NCI-H748 (cell line): ENCODE measurements around the gene TET2.

Experiments
- DNase-seq: peaks from one replicate; lab custom pipeline; 2025; ENCODE audit not compliant: unreplicated experiment; lab: John Stamatoyannopoulos, UW

The TET2 gene

DNA sequence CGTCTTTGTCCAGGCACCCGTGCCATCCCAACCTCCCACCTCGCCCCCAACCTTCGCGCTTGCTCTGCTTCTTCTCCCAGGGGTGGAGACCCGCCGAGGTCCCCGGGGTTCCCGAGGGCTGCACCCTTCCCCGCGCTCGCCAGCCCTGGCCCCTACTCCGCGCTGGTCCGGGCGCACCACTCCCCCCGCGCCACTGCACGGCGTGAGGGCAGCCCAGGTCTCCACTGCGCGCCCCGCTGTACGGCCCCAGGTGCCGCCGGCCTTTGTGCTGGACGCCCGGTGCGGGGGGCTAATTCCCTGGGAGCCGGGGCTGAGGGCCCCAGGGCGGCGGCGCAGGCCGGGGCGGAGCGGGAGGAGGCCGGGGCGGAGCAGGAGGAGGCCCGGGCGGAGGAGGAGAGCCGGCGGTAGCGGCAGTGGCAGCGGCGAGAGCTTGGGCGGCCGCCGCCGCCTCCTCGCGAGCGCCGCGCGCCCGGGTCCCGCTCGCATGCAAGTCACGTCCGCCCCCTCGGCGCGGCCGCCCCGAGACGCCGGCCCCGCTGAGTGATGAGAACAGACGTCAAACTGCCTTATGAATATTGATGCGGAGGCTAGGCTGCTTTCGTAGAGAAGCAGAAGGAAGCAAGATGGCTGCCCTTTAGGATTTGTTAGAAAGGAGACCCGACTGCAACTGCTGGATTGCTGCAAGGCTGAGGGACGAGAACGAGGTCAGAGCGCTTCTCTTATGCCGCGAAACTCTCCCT is at the start of gene TET2:
TET2 (plus strand) TSS at position 601 of the 740 bp plus-strand sequence. CDS start 87,067 bp downstream, outside the sequence.
- peak; percentile 90 for DNase-seq

DNA sequence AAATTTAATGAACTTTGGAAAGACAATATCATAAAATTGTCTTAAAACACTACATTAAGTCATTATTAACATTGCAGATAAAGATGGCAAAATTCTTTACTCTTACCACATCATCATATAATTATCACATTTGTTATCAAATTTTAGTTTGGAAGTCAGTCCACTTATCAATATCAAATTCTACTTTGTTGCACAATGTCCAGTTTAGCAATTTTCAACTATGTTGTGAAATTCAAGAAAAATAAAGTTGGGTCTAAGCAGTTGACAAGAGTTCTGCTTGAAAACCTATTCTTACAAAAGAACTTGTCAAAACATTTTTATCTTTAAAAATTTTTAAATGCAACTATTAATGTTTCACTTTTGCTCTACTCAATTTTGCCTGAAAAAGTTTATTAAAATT is 44.7 kb upstream of the TET2 start:
- no peak for DNase-seq

DNA sequence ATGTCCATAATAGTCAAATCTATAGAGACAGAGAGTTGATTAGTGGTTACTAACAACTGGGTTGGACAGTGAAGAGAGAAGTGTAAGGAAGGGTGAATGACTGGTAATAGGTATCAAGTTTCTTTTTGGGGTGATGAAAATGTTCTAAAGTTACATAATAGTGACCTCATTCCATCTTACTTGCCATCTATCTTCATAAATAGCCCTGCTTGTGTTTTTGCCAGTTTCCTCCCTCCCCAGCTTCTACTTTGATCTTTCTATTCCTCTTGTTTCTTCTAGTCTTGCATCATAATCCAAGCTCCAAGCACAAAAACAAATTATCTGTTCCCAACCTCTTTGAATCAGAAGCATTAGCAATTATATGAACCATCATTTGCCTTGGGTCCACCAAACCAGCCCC is 40.2 kb upstream of the TET2 start:
- no peak for DNase-seq

DNA sequence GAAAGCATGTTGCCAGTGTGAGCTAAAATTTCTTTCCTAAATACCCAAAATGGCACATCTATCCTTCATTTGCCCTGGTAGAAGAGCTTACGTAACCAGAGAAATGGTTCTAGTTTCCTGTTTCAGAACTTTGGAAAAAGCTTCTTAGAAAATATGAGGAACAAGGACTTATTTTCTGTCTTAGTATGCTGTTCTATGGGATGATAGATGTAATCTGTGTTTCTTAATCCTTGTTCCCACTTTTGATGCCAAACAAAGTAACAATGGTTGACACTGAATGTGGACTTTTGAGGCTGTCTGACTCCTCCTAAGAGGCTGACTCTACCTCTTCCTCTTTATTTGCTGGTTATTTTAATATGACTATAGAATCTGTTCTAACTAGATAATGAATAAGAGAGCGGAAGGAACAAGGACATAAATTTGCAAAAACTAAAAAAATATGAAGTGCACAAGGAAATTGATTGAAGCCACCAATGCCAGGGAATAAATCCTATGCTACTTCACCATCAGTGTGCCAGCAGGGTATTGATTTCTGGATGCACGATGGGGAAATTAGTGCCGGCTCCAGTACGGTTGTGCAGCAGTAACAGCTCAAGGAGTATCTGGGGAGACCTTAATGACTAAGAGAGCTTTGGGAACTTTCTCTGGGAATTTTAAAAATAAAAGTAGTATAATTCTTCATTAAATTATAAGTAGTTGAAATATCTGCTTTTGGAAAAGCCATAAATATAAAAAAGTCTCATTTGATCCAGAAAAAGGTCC is 39.4 kb upstream of the TET2 start:
- DNase-seq: no peak

DNA sequence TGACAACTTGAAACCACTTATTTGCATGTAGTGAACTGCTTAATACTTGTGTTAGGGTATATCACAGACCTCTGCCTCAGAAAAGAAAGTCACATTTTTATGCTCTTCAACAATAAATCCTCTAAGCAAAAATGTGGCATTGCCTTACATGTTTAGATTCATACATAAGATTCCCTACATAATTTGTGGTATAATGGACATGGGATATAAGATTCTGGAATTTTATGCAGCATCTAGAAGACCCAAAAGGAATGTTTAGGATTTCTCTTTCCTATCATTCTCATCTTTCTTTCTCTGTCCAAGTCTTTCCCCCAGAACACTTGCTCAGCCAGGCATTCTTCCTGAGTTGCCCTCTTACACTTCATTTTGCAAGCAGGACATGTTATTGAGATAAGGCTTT is 37.7 kb upstream of the TET2 start:
- DNase-seq: no peak

DNA sequence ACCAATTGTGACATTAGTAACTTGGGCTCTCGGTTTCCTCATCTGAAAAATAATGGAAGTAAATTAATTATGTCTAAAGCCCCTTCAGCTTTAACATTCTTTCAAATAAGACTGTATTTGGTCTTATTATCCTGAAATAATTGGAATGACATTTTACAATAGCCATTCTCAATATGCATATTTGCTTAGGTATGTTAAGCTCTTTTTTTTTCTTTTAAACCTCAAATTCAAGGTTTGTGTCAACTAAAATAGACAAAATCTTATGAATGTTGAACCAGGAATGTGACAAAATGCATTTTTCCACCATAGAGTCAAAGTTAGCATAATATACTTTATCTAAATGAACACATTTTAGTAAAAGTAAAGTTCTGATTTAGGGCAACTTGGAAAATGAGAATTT is 34.4 kb upstream of the TET2 start:
- no peak for DNase-seq

DNA sequence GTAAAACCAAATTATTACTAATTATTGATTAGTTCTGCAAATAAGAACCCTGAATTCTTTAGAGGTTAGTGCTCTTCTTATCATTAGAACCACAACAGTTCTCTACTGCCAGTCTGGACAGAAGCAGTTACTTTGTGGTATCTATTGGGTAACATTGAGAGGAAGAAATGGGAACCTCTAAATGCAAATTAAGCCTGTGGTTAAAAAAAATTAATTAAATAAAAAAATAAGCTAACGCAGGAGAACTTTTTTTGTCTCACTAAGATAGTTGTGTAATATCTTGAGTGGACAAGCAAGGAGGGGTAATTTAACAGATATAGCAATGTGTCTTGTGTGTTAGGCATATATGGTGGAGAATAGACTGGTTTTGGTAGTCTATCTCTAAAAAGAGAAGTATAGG is 32.9 kb upstream of the TET2 start:
- DNase-seq: no peak

DNA sequence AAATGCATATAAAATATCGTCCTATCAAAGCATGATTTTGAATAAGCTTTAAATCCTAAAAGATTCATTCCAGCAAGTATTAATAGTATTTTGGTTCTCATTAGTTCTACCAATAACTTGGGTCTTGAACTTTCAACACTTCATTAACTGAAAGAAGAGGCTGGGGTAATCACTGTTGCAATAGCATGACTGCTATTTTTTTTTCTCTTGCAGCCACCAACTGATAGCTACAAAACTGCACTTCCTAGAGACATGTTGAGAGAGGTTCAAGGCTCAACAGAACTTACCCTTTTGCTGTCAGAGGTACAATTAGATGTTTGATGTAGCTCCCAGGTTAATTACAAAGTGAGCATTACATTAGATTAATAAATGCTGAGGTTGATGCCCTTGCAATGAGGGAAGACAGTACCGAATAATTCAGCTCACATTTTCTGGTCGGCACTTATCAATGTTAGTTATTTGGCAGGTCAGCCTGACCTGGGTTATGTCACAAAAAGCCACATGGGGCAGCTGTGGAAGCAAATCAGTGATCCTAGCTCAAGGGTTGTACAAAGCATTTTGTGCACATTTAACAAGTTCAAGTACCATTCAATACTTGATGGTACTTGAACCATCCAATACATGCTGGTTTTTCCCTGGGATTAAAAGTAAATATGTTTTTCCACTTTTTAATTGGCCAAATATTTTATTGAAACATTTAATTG is 29.9 kb upstream of the TET2 start:
- no peak for DNase-seq

DNA sequence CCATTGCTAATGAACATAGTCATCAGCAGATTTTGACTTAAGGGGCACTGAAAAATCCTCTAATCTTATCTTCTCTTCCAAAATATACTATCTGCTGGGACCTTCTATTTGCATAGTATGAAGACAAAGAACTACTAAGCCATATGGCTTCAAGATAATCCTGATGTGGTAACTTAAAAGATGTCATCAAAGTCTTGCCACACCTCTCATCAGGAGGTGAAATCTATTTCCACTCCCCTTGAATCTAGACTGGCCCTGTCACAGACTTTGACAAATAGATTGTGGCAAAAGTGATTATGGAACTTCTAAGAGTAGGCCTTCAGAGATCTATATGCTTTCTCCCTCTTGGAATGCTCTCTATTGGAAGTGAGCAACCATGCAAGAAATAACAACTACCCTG is 27.3 kb upstream of the TET2 start:
- DNase-seq: no peak

DNA sequence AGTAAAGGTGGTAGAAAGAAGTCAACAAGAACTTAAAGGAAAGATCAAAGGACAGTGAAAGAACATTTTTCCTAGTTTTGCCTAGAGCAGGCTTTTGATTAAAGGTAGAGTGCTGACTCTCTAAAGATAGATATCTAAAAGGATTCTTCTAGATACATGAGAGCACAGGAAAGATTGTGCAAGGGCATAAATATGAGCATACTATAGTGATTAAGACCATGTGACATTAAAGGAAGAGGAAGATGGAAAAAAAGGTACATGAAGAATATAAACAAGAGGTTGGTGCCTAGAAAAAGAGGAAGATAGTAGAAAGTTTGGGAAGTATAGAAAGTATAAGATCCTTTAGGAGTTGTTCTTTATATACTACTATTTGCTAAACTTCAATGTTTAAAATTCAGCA is 26.1 kb upstream of the TET2 start:
- DNase-seq: no peak

DNA sequence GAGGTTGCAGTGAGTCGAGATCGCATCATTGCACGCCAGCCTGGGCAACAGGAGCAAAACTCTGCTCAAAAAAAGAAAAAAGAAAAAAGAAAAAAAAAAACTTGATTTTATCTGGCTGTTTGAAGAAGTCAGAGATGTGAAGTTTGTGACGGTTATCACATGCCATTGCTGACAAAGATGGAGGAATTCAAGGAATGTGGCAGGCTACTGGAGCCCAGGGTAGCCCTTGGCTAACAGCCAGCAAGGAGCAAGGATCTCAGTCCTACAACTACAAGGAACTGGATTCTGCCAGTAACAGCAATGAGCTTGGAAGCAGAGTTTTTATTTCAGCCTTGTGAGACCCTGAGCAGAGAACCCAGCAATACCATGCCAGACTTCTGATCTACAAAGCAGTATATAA is 24.3 kb upstream of the TET2 start:
- DNase-seq: no peak

DNA sequence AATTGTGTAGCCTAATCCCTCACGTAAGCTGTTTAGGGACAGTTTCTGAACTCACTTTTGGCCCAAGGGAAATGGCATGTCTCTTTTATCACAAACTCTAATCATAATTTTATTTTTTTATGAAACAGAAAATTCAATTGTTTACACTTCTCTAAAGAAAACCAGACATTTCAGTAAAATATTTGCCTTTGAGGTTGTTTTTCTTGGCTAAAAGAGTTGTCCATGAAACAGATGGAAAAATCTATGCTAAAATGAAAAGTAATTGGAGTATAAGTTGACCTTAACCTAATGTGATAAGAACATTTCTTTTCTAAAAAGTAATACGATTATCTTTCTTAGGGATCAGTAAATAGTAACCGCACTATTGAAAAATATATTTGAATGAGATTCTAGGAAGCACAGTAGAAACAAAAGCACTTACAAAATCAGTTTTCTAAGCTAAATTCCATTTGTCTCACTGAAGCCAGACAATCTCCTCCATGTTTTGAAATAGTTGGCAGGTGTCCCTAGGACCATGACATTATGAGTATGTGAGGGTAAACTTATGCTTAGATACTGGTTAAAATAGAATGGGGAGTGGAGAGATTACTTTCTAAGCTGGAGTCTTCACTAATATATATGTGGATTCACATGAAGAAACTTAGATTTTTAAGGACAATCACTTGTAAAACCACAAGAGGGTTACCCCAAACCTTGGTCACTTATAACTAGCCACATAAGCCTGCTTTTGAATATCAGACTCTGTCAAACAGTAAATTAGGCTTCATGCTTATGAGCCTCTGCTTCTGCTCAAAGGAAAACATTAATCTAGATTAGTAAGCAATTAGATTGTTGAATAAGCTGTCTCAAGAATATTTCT is 20.1 kb upstream of the TET2 start:
- no peak for DNase-seq

DNA sequence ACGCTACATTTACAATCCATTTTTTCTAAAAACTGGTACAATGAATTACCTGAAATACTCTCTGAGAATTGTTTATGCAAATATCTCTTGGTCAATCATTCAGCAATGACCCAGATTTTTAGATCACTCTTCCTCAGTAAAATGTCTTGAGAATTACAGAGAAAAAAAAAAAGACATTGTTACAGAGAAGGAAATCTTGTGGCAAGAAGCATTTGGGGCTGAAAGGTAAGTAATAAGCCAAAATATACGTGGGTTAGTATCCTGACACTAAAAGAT is 19.6 kb upstream of the TET2 start:
- DNase-seq: no peak

DNA sequence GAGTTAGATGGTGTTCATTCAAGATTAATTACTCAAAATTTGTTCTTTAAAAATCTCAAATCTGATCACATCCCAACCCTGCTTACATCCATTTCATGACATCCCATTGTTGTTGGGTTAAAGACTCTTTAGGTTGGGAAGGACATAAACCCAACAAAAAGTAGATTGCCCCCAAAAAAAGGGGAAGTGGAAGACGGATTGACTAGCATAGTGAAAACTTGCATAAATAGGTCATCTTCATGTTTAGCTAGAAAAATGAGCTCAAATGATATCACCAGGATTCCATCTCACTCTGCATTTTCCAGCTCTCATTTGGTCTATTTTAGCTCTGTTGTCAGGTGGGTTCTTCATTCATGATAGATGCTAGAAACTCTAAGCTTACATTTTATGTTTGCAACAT is 18.5 kb upstream of the TET2 start:
- DNase-seq: no peak

DNA sequence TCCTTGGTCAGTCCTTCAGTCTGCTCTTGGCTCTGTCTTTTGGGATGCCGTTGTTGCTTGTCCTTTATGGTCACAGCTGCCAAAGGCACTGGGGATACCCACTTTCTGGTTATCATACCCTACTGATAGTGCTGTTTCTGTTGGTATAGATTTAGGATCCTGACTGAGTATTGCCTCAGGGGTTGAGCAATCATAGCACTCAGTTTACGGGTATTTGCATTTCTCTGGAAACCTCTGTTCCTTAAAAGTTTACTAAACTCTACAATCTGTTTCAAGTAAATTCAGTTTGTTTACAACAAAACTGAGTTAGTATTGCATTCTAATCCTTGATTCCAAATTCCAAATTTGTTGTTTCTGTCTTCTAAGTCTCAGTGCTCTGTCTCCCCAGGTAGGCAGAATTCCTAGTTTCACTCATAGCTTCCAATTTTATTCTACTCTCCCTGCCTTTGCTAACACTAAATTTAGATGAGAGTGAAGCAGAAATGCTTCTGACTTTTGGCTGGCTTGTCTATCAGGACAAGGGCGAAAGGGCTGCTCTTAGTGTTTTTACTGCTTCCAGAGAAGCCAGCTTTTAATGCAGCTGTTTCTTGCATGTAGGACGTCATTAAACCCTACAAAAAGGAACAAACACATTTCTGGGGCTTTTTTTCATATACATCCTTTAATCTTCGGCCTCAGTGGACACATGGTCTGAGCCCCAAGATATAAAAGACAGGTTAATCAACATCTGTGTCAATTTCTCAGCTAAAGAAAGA is 17.2 kb upstream of the TET2 start:
- DNase-seq: no peak

DNA sequence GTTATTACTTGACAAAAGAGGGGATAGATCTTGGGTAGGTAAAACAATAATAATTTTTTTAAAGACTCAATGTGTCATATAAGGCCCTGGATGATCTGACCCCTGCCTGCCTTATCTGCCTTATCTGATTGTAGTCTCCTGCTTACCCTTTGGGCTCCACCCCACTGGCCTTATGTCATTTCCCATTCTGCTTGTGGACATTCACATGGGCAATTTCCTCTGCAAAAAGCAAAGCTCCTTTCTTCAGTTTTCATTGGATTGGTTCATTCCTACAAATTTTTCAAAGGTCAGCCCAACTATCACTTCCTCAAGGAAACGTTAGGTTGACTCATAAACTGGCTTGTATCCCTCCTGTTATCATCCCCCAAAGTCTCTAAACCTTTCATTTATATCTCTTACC is 15.7 kb upstream of the TET2 start:
- no peak for DNase-seq

DNA sequence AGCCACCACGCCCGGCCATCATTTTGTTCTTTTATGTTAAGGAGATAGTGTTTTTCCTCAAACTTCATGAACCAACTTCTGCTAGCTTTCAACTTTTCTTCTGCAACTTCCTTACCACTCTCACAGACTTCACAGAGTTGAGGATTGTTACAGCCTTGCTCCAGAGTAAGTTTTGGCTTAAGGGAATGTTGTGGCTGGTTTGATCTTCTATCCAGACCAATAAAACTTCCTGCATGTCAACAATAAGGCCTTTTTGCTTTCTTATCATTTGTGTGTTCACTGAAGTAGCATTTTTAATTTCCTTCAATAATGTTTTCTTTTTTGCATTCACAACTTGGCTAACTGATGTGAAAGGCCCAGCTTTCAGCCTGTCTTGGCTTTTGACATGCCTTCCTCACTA is 12.7 kb upstream of the TET2 start:
- no peak for DNase-seq

DNA sequence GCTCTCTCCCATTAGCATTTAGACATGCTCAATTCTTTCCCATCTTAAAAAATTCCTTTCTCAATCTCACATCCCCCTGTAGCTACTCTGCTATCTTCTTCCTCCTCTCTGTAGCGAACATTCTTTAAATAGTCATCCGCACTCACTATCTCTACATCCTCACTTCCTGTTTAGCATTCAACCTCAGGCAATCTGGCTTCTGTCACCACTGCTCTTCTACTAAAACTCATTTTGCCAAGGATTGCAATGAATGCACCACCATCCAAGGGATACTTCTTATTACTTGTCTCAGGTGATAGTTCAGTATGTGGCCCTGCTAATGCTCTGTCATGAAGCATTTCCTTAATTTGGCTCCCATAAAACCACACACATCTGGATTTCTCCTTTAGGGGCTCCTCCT is 10.9 kb upstream of the TET2 start:
- no peak for DNase-seq

DNA sequence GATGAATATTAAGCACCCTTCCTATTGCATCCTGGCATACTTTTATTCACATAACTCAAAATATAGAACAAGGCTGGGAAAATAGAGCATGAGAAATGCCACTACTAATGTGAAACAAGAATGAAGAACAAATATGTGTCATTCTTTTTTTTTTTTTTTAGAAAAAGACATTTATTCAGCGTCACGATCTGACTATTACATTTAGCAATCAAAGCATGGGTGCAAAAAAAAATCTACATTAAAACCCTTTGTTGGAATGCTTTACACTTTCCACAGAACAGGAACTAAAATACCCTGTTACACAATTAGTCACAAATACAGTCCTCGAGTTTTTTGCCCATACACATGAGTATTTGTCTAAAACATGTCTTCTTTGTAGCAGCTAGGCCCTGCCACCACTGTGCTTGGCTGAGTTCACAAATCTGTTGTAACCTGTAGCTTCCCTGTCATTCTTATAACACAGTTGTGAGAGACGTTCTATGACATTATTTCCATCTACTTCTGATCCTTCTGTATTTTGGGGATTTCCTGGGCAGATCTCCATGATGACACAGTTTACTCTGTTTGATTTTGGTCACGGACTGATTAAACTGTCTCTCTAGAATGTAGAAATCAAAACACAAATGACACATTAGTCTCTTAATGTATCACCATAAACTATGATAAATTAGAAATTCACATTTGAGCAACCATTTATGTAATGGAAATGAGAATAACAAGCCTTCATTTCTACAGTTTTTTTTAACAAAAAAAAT is 9.4 kb upstream of the TET2 start:
- no peak for DNase-seq

DNA sequence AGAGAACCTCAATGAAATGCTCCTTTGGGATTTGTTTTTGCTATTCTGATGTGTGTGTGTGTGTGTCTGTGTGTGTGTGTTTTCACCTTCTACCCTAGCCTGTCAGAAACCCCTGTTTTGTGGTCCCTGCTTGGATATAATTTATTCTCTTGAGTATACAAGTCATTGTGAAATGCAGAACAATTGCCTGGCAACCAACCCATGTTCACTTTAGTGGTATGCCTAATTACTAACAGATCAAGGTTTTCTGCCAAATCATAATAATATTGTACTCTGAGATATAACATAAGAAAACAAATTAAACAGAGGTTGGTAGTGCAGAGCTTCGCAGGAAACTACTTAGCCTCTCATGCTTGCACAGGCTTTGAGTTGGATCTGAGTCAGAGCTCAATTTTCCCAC is 7.0 kb upstream of the TET2 start:
- no peak for DNase-seq
